ENCODE data around the gene ZFPM1. TPM values are rescaled to one million over a fixed set of nuclear protein-coding genes. Genes with fewer than 3 reads are reported as not detected.

The ZFPM1 gene
- total RNA-seq, 4 donors from 2014 or later, result 1.9 to 5.3 (median 3.4) TPM

DNA sequence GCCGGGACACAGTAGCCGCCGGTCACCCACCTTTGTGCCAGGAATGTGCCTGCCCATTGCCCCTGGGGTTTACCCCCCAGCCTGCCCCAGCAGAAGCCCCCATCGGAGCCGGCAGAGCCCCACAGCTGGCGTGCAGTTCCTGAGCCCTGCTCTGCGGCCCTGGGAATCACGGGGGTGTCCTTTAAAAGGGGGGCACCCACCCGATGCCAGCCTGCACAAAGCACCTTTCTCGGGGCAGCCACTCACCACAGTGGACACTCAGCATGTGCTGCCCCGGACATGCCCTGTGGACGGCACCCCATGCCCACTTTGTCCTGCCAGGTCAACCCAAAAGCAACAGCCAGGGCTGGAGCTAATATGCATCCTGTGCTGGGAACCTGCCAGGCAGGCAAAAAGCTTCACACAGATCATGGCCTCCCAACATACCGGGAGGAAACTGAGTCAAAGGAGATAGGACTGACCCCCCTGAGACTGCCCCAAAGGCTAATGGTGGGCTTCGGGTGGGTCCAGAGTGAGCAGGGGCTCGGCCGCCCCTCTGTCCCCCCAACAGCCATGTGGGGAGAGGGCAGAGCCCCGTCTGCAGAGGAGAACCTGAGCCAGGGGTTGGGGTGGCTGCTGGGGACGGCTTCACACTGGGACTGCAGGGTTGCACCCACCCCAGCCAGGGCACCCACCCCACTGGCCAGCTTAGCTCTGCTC is 71.3 kb downstream of the ZFPM1 start:
- no peaks in the 10 kb centered on the region for H3K9me3 ChIP-seq
- intact Hi-C loops (cut with DNase I), result no loop called here
- H3K27me3 ChIP-seq, result no peaks in the 10 kb centered on the region
- DNase-seq, result no peak
- no peak overlapping the region for H3K27ac ChIP-seq
- TF ChIP-seq, protein P1, sequence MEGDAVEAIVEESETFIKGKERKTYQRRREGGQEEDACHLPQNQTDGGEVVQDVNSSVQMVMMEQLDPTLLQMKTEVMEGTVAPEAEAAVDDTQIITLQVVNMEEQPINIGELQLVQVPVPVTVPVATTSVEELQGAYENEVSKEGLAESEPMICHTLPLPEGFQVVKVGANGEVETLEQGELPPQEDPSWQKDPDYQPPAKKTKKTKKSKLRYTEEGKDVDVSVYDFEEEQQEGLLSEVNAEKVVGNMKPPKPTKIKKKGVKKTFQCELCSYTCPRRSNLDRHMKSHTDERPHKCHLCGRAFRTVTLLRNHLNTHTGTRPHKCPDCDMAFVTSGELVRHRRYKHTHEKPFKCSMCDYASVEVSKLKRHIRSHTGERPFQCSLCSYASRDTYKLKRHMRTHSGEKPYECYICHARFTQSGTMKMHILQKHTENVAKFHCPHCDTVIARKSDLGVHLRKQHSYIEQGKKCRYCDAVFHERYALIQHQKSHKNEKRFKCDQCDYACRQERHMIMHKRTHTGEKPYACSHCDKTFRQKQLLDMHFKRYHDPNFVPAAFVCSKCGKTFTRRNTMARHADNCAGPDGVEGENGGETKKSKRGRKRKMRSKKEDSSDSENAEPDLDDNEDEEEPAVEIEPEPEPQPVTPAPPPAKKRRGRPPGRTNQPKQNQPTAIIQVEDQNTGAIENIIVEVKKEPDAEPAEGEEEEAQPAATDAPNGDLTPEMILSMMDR (IDR thresholded peaks at IDR 0.05), result no peak
- no peak for TF ChIP-seq POLR2A (IDR thresholded peaks at IDR 0.05)
- peaks cover 8 to 12% of the 10 kb centered on the region in 2 donors for H3K4me1 ChIP-seq
- 65 to 86% methylated on average over 1 to 16 of the region's 18 CpGs for WGBS, 2 donors
- H3K36me3 ChIP-seq, result no peaks in the 10 kb centered on the region
- no peak overlapping the region for H3K4me3 ChIP-seq (replicated peaks in 1 of 3)

DNA sequence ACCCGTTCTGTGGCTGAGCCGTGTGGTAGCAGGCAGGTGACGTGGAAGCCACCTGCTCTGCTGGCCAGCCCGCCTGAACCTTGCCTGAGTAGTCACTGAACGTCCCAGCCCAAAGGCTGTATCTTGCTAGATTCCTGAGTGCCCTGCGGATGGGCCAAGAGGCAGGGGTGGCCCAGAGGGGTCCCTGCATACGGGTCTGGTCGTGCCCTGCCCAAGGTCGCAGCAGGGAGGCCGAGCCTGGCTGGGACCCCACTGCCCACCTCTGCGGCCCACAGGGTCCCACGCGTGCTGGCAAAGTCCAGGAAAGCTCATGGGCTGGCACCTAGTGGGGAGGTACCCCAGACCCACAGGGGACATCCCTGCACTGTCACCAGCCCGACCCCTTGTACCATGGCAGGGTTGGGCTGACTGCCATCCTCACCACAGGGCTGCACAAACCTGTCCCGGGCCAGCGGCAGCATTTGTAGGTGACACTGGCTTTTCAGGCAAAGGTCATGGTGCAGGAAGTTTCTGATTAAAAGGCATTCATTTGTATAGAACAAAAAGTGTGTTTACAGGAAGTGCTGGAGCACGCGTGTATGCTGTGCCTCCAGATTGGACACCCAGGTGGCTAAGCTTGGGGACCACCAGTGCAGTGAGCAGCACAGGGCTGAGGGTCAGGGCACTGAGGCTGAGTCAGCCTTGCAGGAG is 72.0 kb downstream of the ZFPM1 start:
- no peak overlapping the region for H3K4me3 ChIP-seq (replicated peaks in 1 of 3)
- TF ChIP-seq, protein P1 (IDR thresholded peaks at IDR 0.05), result no peak
- TF ChIP-seq POLR2A (IDR thresholded peaks at IDR 0.05), result no peak
- no peaks in the 10 kb centered on the region for H3K36me3 ChIP-seq
- intact Hi-C loops (cut with DNase I), result no loop called here
- H3K9me3 ChIP-seq, result no peaks in the 10 kb centered on the region
- WGBS, 2 donors, result 53 to 60% methylated on average over 4 of the region's 18 CpGs
- peaks cover 8 to 12% of the 10 kb centered on the region in 2 donors for H3K4me1 ChIP-seq
- no peak overlapping the region for H3K27ac ChIP-seq
- H3K27me3 ChIP-seq, result no peaks in the 10 kb centered on the region
- DNase-seq, result no peak

DNA sequence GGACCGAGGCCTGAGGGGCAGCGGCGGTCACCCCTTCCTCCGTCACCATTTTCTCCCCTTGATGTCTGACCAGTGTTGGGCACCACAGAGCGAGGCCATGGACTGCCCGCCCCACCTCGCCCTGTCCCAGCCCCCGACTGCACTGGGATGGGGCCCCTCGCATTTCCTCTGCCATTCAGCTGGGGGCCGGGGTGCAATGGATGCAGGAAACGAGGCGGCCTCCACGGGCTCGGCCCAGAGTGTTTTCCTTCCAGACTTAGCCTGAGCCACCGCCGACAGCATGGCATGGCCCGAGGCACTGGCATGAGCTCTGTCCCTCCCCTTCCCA is 72.5 kb downstream of the ZFPM1 start:
- no peak overlapping the region for H3K27ac ChIP-seq
- TF ChIP-seq, protein P1 (IDR thresholded peaks at IDR 0.05), result no peak
- TF ChIP-seq POLR2A (IDR thresholded peaks at IDR 0.05), result no peak

DNA sequence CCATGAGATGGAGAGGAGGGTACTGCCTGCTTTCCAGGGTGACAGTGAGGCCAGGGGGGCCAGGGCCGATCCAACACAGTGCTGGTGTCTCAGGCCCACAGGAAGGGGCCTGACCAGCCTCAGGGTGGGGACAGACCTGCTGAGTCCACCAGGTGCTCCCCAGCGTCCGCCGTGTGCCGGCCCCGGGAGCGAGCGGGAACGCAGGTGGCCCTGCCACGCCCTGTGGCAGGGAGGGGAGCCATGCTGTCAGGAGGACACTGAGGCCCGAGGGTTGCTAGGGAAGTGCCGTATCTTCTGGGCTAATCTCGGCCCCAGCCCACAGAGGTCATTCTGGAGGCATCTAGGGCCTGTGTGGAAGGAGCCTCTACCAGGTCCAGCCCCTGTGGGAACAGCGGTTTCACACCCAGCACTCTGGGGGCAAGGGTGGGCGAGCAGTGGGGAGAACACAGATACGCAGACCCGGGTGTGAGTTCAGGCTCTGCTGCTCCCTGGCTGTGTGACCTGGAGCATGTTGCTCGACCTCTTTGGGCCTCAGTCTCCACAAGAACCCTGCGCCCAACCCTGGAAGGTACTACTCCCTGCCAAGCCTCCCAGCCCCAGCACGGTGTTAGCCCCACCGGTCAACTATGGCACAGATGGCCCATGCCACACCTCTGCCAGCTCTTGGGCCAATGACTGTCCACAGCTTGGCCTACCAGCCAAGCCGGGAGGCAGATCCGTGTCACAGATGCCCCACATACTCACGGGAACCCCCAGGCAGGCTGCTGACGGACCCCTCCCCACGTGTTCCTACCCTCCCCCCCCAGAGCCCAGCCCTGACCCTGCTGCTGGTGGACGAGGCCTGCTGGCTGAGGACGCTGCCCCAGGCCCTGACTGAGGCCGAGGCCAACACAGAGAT is 73.2 kb downstream of the ZFPM1 start:
- intact Hi-C loops (cut with DNase I), result no loop called here
- Histone ChIP-seq H3K36me3 (no peaks in the 10 kb centered on the region), H3K4me3 (replicated peaks in 1 of 3) (no peak overlapping the region), H3K27me3 (no peaks in the 10 kb centered on the region), H3K27ac (no peak overlapping the region), H3K9me3 (no peaks in the 10 kb centered on the region), H3K4me1 (peaks cover 8 to 12% of the 10 kb centered on the region in 2 donors)
- 71 to 84% methylated on average over 14 to 19 of the region's 29 CpGs for WGBS, 2 donors
- DNase-seq, result no peak
- no peak for TF ChIP-seq POLR2A (IDR thresholded peaks at IDR 0.05)
- TF ChIP-seq, protein P1 (IDR thresholded peaks at IDR 0.05), result no peak

More for the DNA sequence above, 72.5 kb downstream of the ZFPM1 start:
- Histone ChIP-seq H3K36me3 (no peaks in the 10 kb centered on the region), H3K27me3 (no peaks in the 10 kb centered on the region), H3K4me3 (replicated peaks in 1 of 3) (no peak overlapping the region), H3K4me1 (peaks cover 8 to 12% of the 10 kb centered on the region in 2 donors), H3K9me3 (no peaks in the 10 kb centered on the region)
- WGBS, 2 donors, result 51 to 57% methylated on average over 14 to 17 of the region's 17 CpGs
- no peak for DNase-seq
- intact Hi-C loops (cut with DNase I), result no loop called here

Measured in thyroid gland (tissue), 4 donors.